NB4 (cell line): Measurements from ENCODE around the gene SPRYD3.

Experiments
- DNase-seq: peaks from one replicate; pipeline ENCODE4 v3.0.0; 2010; ENCODE audit warnings: low read depth
- H3K4me3 ChIP-seq: one replicate; pipeline ENCODE4 v1.5.1; 2011; ENCODE audit warnings: mild to moderate bottlenecking, low read depth, low read length, moderate library complexity
- CTCF ChIP-seq: IDR thresholded peaks from one replicate; pipeline ENCODE4 v1.5.1; 2012; ENCODE audit warnings: low read depth, low read length
- MYC ChIP-seq: IDR thresholded peaks from 2 replicates; pipeline ENCODE4 v1.6.1; 2011; ENCODE audit warnings: low read depth, low read length
- POLR2A ChIP-seq: IDR thresholded peaks from 2 replicates; pipeline ENCODE4 v1.6.1; 2011; ENCODE audit warnings: mild to moderate bottlenecking; ENCODE audit not compliant: insufficient read length; ENCODE audit errors: extremely low read depth
- TF ChIP-seq, protein P1 (sequence below): IDR thresholded peaks from 2 replicates; pipeline ENCODE4 v1.6.1; 2011; ENCODE audit warnings: low read depth, low read length

Gene SPRYD3

GRCh38 chr12:53074283-53074998 lies 4.7 kb downstream of the SPRYD3 start:
- DNase-seq, result no peak
- H3K4me3 ChIP-seq, result no peak overlapping the region
- TF ChIP-seq MYC (no peak), CTCF (no peak), POLR2A (no peak)
- TF ChIP-seq, protein P1, sequence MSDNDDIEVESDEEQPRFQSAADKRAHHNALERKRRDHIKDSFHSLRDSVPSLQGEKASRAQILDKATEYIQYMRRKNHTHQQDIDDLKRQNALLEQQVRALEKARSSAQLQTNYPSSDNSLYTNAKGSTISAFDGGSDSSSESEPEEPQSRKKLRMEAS, result no peak

DNA sequence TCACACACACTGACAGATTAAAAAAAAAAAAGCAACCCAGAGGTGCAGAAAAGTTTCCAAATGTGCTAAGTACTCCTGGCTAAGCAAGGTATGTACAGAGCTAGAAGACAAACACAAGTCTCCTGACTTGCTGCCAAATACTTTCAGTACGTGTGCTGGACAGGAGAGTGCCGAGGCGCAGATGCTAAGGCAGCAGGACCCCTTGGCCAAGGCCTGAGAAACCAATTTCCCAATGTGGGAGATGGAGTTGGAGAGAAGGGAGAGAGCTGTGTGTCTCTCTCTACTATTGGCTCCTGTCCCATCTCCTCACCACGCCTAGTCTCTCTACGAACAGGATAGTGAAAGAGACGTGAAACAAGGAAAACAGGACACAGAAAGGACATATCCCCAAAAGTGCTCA lies 5.3 kb downstream of the SPRYD3 start:
- TF ChIP-seq CTCF (no peak), POLR2A (no peak), MYC (no peak)
- TF ChIP-seq, protein P1, result no peak
- no peak overlapping the region for H3K4me3 ChIP-seq
- no peak for DNase-seq

GRCh38 chr12:53071591-53072551 lies 7.3 kb downstream of the SPRYD3 start:
- no peak for TF ChIP-seq CTCF
- TF ChIP-seq MYC, result no peak
- TF ChIP-seq, protein P1, result no peak
- no peak for TF ChIP-seq POLR2A
- no peak overlapping the region for H3K4me3 ChIP-seq
- DNase-seq, result no peak

GRCh38 chr12:53070877-53071492 lies 8.2 kb downstream of the SPRYD3 start:
- peak; percentile 40 for DNase-seq
- TF ChIP-seq, protein P1, result no peak
- TF ChIP-seq MYC (no peak), POLR2A (no peak), CTCF (no peak)
- no peak overlapping the region for H3K4me3 ChIP-seq

GRCh38 chr12:53069621-53070410 lies 9.4 kb downstream of the SPRYD3 start:
- H3K4me3 ChIP-seq, result no peak overlapping the region
- TF ChIP-seq MYC, result no peak
- TF ChIP-seq POLR2A, result no peak
- no peak for TF ChIP-seq CTCF
- TF ChIP-seq, protein P1, result no peak
- no peak for DNase-seq
